Measurements from ENCODE around the gene IQGAP2.

The IQGAP2 gene

DNA sequence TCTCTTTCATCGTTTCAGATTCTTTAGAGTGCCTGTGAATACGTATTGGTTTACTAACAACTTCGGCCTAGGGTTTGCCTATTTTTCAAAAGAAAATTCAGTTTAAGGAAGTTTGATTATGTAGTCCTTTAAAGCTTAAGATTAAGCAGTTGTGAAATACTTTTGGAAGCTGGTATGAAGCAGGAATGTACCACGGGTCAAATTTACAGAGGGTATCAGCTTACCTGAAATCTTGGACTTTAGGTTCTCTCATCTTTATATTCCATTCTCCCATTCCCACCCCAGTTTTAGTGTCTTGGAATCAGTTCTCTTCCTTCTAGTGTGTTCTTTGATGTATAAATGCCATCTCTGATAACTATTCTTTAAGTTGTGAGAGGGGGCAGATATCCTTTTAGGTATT, 53.2 kb downstream of the IQGAP2 start:
- no peak for DNase-seq

- DNase-seq = no peak
These were observed 54.8 kb downstream of the IQGAP2 start for GRCh38 chr5:76457674-76458485.

- no peak for DNase-seq
These were observed 55.4 kb downstream of the IQGAP2 start for GRCh38 chr5:76458486-76458830.

- DNase-seq = no peak
These were observed 57.0 kb downstream of the IQGAP2 start for GRCh38 chr5:76460104-76460503.

DNA sequence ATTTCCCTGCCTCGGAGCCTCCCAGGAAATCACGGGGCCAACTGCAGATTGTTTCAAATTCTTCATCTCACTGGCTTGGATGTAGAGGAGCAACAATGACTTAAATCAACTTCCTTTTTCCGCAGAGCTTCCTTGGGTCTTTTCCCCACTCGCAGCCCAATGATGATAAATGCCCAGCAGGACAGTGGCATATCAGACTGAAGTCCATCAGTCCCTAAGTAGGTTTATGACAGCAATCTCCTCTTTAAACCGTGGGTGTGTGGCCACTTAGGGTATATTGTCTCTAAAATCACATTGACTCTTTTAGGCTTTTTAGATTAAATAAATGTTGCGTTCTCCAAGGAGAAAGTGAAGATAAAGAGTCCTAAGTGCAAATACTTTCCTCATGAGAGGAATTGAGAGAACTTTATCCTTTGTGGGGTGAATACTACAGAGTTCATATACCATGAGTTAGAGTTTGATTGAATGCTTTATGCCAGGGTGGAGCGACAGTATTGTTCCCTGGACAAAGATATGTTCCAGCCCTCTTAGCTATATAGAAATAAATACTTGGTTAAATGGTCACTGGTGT, 59.1 kb downstream of the IQGAP2 start:
- no peak for DNase-seq

DNA sequence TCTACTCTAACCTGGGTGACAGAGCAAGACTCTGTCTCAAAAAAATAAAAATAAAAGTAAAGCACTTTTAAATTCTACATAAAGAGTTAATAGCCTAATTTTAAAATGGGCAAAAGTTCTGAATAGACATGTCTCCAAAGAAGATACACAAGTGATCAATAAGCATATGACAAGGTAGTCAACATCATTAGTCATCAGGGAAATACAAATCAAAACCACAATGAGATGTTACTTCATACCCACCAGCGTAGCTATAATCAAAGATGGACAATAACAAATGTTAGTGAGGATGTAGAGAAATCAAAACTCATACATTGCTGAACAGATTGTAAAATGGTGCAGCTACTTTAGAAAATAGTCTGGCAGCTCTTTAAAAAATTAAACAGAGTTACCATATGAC, 64.1 kb downstream of the IQGAP2 start:
- no peak for DNase-seq

- DNase-seq = no peak
These were observed 65.7 kb downstream of the IQGAP2 start for GRCh38 chr5:76468635-76469425.

GRCh38 chr5:76469656-76470290, 66.7 kb downstream of the IQGAP2 start:
- peak; percentile 46 for DNase-seq

DNA sequence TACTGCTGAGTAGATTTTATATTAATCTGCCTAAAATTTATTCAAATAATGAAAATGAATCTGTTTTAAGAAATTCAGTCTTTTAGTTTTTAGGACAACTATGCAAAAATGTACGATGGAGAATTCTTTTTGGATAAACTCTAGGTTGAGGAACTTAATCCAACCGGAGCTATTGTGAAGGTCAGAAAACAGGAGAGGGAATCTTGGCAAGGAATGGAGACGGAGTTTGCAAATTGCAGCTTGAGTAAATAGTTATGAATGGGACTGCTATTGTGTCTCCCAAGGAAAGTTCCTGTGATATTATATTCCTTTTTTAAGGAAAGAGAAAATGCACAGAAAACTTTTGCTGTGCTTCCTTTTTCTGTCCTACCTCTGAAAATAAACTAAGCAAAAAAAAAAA, 67.9 kb downstream of the IQGAP2 start:
- DNase-seq = no peak

- no peak for DNase-seq
These were observed 68.3 kb downstream of the IQGAP2 start for GRCh38 chr5:76471406-76471805.

GRCh38 chr5:76471987-76472334, 68.9 kb downstream of the IQGAP2 start:
- no peak for DNase-seq

DNA sequence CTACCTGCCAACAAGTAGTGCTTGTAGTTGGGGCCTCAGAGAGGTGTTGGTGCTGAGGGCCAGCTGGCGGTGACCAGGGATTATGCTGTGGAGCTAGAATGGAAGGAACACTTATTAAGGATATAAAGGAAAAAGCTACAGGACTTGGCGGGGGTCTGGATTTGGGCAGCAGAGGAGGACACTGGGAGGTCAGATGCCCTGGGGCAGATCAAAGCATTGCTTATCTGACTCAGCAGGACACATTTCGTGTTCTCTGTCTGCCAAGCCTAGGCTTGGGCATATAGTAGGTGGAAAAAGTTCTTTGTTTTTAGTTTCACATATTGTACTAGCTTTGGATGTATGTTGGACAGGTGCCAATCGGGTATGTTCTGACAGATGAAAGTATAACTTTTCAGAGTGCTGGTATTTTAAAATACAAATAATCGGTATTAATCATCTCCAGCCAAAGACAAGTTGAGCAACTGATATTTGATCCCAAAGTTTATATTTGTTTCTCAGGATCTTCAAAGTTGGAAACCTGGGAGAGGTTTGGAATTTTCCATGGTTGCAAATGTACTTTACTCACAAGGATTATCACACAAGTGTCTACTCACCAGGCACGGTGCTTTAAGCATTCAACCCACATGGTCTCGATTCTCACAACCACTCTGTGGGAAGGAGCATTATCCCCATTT, 69.4 kb downstream of the IQGAP2 start:
- peak; percentile 36 for DNase-seq

- no peak for DNase-seq
These were observed 69.9 kb downstream of the IQGAP2 start for GRCh38 chr5:76473009-76473336.

DNA sequence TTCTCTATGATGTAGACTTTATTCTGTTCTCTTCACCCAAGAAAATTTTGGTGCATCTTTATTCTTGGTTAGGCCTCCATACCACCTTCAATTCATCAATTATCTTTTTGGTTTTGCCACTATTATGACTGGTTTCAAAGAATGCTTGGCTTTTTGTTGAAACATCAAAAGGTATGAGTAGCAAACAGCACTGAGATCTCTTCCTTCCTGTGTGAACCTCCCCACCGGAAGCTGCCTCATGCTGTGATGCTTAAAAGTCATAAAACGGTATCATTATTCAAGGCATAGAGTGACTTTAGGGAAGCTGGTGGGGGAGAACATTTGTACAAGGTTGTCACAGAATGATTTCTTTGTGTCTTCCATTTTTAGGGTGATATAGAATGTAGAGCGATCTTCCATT, 70.6 kb downstream of the IQGAP2 start:
- peak; percentile 74 for DNase-seq

DNA sequence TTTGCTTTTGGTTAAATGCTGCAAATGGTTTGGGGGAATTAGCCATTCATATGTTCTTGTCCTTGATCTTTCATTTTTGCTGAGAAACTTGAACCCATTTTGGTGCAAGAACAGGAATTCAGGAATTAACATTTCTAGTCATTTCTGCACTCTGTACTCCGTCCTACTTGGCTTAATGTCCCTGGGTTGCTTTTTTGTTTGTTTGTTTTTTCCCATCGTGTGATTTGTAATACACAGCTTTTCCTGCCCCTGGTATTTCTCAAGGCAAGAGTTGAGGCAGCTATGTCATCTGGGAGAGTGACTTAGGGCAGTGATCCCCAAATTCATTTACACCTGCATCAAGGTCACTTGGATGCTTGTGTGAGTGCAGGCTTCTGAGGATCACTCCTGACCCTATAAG, 71.3 kb downstream of the IQGAP2 start:
- no peak for DNase-seq

DNA sequence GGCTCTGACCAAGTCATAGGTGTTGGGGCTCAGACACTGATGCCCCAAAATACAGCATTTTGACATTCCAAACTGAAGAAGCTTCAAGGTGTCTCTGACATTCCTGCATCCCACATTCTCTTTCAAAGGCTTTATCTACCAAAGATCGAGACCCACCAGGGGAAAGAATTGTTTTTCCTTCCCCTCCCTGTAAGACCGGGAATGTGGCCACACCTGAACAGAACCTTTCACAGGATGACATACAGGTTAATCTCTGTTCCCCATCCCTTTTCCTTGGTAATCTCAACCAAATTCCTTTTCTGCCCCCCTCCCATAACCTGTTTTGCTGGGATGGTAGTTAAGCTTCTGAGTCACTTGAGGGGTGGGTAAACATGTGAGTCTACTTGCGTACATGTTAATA, 72.3 kb downstream of the IQGAP2 start:
- DNase-seq = no peak

- DNase-seq = no peak
These were observed 72.9 kb downstream of the IQGAP2 start for GRCh38 chr5:76475936-76476335.

DNA sequence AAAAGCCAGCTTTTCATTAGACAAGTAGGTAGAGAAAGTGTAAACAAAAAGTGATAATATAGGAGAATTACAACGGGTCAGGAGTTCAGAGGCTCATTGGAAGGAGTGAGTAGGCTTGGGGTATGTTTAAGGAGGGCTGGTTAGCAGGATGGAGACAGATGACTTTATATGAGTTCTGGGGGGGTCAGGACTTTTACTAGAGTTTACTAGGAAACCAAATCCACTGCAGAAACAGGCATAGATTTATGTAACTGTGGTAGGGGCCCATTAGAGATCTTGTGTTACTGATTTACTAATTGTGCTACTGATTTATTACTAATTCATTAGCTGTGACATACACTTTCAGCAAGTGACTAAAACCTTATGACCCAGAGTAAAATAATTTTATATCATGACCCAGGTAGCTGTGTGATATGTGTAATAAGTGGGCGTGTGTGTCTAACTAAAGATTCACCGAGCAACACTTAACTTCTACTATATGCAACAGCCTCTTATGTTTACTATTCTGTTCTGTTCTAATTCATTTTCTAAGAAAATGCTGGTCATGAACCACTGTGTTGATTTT, 73.5 kb downstream of the IQGAP2 start:
- DNase-seq = no peak

DNA sequence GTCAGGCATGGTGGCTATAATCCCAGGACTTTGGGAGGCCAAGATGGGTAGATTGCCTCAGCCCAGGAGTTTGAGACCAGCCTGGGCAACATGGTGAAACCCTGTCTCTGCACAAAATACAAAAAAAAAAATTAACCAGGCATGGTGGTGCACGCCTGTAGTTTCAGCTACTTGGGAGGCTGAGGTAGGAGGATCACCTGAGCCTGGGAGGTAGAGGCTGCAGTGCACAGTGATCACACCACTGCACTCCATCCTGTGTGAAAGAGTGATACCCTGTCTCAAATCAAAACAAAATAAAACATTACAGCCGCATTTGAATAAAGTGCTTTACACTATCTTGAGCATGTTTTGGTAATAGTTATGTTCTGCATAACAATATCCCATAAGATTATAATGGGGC, 74.0 kb downstream of the IQGAP2 start:
- DNase-seq = no peak

DNA sequence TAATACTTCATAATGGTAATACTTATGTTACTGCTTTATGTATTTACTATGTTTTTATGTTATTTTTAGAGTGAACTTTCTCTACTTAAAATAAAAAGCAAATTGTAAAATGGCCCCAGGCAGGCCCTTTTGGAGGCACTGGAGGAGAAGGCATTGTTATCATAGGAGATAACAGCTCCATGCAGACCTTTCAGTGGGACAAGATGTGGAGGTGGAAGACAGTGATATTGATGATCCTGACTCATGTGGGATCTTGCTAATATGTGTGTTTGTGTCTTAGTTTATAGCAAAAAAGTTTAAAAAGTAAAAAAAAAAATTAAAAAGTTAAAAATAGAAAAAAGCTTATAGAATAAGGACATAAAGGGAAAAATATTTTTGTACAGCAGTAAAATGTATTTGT, 74.5 kb downstream of the IQGAP2 start:
- no peak for DNase-seq

DNA sequence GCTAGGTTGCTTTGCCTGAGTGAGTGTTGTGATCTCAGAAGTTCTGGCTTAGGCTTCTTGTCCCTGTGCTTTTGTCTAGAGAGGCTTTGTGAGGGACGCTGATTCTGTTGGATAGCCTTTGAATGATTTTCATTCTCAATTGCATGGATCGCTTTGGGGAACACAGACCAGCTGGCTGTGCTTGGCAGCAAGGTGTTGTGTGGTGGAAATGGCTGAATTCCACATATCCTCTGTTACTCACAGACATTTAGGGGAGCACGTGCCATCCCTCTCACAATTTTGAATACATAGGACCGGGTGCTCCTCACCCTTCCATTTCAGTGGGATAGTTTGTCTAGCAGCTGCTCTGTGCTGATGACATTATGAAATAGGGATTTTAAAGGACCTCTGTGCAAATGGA, 76.2 kb downstream of the IQGAP2 start:
- no peak for DNase-seq

DNA sequence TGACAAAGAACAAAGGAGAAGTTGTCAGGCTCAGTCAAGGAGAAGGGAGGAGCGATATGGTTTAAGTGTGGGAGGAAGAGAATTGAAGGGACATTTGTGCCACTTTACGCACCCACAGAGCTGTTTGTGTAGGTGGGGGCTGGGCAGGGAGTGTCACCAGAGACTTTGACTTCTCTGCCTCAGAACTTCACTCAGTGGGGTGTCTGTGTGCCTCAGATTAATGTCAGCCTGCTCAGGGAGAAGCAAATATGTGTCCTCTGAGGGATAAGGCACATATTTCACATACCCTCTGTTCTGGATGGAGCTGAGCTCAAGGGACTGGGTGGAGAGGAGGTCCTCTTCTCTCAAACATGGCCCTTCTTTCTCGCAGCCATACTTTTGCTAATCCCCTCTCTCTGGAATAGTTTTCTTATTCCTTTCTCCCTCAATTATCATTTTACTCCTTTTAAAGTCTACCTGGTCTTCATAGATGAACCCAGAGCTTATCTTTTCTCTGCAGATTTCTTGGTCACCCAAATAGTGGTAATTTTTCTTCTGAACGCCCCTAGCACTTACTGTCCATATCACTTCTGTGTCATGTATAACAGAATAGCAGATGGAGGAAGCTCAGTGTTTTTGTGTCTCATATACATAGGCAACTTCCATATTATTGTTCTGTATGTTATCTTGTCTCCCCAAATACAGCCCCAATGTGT, 77.0 kb downstream of the IQGAP2 start:
- no peak for DNase-seq
